Measurements from ENCODE around the gene WNT10A.
"Not testable (repeated sequence)": the region's sequence is repeated elsewhere in the genome, so short reads cannot be mapped to it uniquely, and the experiment has no call there.

WNT10A gene

DNA sequence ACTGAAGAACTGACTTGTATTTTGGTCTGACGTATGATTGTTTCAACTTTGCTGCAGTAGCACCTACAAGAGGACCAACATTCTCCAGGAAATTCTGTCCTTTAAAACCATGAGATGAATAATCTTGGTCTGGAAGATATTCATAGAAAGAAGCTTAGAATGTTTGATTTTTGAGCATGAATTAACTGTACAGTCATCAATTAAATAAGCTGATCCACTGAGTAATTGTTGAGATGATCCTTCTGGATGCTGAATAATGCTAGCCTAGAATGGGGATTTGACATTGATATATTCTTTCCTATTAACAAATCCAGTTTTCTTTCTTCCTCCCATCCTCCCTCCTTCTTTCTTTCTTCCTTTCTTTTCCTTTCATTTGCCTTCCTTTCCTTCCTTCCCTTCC lies 39.9 kb downstream of the WNT10A start:
- no peak for DNase-seq (ENCODE audit: low read depth, low spot score)
- CTCF ChIA-PET = interaction anchor here (1.4 kb wide), 1 partner anchor 60 kb away, joined by 5 read pairs; no protein-coding TSS in a partner anchor
- no peak overlapping the region for H3K4me3 ChIP-seq (ENCODE audit: low read depth, low read length)
- TF ChIP-seq, protein P1, sequence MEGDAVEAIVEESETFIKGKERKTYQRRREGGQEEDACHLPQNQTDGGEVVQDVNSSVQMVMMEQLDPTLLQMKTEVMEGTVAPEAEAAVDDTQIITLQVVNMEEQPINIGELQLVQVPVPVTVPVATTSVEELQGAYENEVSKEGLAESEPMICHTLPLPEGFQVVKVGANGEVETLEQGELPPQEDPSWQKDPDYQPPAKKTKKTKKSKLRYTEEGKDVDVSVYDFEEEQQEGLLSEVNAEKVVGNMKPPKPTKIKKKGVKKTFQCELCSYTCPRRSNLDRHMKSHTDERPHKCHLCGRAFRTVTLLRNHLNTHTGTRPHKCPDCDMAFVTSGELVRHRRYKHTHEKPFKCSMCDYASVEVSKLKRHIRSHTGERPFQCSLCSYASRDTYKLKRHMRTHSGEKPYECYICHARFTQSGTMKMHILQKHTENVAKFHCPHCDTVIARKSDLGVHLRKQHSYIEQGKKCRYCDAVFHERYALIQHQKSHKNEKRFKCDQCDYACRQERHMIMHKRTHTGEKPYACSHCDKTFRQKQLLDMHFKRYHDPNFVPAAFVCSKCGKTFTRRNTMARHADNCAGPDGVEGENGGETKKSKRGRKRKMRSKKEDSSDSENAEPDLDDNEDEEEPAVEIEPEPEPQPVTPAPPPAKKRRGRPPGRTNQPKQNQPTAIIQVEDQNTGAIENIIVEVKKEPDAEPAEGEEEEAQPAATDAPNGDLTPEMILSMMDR (IDR thresholded peaks at IDR 0.05; ENCODE audit: insufficient read depth, low read length, missing control alignments) = no peak
- POLR2A ChIA-PET = no interaction called here

DNA sequence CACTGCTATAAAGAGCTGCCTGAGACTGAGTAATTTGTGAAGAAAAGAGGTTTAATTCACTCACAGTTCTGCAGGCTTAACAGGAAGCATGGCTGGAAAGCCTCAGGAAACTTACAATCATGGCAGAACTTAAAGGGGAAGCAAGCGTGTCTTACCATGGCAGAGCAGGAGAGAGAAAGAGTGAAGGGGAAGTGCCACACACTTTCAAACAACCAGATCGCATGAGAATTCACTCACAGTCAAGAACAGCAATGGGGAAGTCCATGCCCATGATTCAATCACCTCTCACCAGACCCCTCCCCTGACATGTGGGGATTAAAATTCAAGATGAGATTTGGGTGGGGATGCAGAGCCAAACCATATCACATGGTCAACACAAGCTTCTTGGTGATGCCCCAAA lies 44.1 kb downstream of the WNT10A start:
- ChIA-PET CTCF (interaction anchor here (1.2 kb wide), 1 partner anchor 27 kb away, joined by 3 read pairs; no protein-coding TSS in a partner anchor), POLR2A (no interaction called here)
- no peak for DNase-seq (ENCODE audit: low read depth, low spot score)
- TF ChIP-seq, protein P1 (IDR thresholded peaks at IDR 0.05; ENCODE audit: insufficient read depth, low read length, missing control alignments) = no peak
- no peak overlapping the region for H3K4me3 ChIP-seq (ENCODE audit: low read depth, low read length)

DNA sequence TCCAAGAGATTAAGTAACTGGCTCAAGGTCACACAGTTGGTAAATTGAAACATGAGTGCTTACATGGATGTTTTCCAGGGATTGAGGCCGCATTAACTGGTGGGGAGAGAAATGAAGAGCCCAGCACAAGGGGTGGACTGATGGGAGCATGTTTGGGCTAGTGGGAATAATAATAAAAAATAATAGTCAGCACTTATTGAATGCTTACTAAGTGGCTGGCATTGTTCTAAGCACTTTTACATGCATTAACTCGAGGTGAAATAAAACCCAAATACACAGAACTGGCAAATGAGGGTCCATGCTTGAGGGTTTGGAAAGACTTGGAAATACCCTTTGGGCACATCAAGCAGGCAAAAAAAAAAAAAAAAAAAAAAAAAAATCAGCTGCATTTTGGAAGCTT lies 44.8 kb downstream of the WNT10A start:
- DNase-seq (ENCODE audit: low read depth, low spot score) = no peak
- H3K4me3 ChIP-seq (ENCODE audit: low read depth, low read length) = no peak overlapping the region
- CTCF ChIA-PET = no interaction called here
- POLR2A ChIA-PET = no interaction called here
- TF ChIP-seq, protein P1 (IDR thresholded peaks at IDR 0.05; ENCODE audit: insufficient read depth, low read length, missing control alignments) = no peak

DNA sequence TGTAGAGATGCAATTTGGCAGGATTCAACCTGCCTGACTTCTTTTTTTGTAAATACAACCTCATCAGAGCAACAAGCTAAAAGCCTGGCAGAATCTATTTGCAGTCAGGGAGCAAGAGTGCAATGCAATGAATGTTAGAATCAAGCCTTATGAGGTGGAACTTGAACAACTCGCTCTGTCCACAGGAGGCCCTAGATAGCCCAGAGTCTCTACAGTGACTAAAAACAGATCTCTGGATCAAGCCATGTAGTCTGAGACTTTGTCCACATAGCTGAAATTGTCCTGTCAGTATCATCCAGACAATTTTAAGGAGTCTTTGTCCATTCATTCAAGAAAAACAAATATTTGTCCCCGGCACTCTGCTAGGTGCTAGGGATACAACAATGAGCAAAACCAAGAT lies 46.8 kb downstream of the WNT10A start:
- ChIA-PET POLR2A (no interaction called here), CTCF (interaction anchor here (1.1 kb wide), 1 partner anchor 52 kb away, joined by 3 read pairs; no protein-coding TSS in a partner anchor)
- no peak overlapping the region for H3K4me3 ChIP-seq (ENCODE audit: low read depth, low read length)
- TF ChIP-seq, protein P1 (IDR thresholded peaks at IDR 0.05; ENCODE audit: insufficient read depth, low read length, missing control alignments) = no peak
- DNase-seq (ENCODE audit: low read depth, low spot score) = no peak

DNA sequence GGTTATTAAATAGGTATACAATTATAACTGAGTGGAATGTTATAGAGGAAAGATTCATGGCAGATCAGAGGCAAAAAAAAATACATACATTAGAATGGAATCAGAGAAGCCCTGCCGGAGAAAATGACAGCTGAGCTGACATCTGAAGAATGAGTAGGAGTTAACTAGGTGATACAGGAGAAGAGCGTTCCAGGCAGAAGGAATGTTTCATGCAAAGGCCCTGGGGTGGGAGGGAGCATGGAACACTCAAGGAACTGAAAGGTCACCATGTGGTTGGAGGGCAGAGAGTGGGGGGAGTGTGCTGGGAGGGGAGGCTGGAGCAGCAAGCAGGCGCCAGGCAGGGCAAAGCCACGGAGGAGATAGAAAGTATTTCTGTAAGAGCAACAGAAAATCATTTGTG lies 47.2 kb downstream of the WNT10A start:
- POLR2A ChIA-PET = no interaction called here
- CTCF ChIA-PET = interaction anchor here (1.1 kb wide), 1 partner anchor 52 kb away, joined by 3 read pairs; no protein-coding TSS in a partner anchor
- no peak for DNase-seq (ENCODE audit: low read depth, low spot score)
- no peak overlapping the region for H3K4me3 ChIP-seq (ENCODE audit: low read depth, low read length)
- TF ChIP-seq, protein P1 (IDR thresholded peaks at IDR 0.05; ENCODE audit: insufficient read depth, low read length, missing control alignments) = no peak

DNA sequence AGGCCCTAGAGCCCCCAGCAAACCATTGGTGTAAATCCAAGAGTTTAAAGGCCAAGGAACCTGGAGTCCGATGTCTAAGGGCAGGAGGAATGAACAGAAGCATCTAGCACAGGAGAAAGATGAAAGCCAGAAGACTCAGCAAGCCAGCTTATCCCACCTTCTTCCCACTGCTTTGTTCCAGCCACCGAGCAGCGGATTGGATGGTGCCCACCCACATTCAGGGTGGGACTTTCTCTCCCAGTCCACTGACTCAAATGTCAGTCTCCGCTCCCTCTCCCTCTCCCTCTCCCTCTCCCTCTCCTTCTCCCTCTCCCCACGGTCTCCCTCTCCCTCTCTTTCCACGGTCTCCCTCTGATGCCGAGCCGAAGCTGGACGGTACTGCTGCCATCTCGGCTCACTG lies 49.8 kb downstream of the WNT10A start:
- CTCF ChIA-PET; H3K4me3 ChIP-seq (ENCODE audit: low read depth, low read length); POLR2A ChIA-PET; DNase-seq (ENCODE audit: low read depth, low spot score): not testable (repeated sequence)

DNA sequence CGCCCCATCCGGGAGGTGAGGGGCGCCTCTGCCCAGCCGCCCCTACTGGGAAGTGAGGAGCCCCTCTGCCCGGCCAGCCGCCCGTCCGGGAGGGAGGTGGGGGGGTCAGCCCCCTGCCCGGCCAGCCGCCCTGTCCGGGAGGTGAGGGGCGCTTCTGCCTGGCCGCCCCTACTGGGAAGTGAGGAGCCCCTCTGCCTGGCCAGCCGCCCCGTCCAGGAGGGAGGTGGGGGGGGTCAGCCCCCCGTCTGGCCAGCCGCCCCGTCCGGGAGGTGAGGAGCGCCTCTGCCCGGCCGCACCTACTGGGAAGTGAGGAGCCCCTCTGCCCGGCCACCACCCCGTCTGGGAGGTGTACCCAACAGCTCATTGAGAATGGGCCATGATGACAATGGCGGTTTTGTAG lies 51.1 kb downstream of the WNT10A start:
- DNase-seq (ENCODE audit: low read depth, low spot score); POLR2A ChIA-PET; CTCF ChIA-PET: not testable (repeated sequence)

More for the DNA sequence above, 51.1 kb downstream of the WNT10A start:
- H3K4me3 ChIP-seq (ENCODE audit: low read depth, low read length) = not testable (repeated sequence)

All from AG04449 (cell line).